GM20000 (cell line): ENCODE data around the gene RNF186.
"Not testable (repeated sequence)": the region's sequence is repeated elsewhere in the genome, so short reads cannot be mapped to it uniquely, and the experiment has no call there.

Experiments
- DNase-seq: peaks from one replicate; pipeline ENCODE4 v3.0.0; 2012; ENCODE audit warnings: low spot score
- TF ChIP-seq, protein P1 (sequence below): IDR thresholded peaks from 2 replicates; pipeline ENCODE4 v1.5.1; 2012; ENCODE audit warnings: mild to moderate bottlenecking, control low read depth; ENCODE audit errors: extremely low read depth, missing control alignments

RNF186 gene

DNA sequence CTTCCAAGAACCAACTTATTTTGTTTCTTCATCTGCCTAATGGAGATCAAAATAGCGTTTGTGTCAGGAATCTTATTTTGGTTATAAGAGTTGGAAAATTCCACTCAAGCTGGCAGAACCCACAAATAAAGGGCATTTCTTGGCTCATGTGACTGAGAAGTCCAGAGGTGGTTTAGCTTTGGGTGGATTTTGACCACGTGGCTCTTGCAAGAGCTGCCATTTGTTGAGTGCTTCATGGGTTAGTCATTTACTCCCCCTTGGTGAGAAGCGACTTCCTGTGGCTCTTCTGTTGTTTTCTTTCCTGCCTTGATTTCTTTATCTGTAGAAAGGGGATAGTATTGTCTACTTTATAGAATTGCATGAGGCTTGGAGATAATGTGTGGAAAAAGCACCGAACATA lies 9.5 kb upstream of the RNF186 start:
- DNase-seq, result no peak
- TF ChIP-seq, protein P1, sequence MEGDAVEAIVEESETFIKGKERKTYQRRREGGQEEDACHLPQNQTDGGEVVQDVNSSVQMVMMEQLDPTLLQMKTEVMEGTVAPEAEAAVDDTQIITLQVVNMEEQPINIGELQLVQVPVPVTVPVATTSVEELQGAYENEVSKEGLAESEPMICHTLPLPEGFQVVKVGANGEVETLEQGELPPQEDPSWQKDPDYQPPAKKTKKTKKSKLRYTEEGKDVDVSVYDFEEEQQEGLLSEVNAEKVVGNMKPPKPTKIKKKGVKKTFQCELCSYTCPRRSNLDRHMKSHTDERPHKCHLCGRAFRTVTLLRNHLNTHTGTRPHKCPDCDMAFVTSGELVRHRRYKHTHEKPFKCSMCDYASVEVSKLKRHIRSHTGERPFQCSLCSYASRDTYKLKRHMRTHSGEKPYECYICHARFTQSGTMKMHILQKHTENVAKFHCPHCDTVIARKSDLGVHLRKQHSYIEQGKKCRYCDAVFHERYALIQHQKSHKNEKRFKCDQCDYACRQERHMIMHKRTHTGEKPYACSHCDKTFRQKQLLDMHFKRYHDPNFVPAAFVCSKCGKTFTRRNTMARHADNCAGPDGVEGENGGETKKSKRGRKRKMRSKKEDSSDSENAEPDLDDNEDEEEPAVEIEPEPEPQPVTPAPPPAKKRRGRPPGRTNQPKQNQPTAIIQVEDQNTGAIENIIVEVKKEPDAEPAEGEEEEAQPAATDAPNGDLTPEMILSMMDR, result no peak

DNA sequence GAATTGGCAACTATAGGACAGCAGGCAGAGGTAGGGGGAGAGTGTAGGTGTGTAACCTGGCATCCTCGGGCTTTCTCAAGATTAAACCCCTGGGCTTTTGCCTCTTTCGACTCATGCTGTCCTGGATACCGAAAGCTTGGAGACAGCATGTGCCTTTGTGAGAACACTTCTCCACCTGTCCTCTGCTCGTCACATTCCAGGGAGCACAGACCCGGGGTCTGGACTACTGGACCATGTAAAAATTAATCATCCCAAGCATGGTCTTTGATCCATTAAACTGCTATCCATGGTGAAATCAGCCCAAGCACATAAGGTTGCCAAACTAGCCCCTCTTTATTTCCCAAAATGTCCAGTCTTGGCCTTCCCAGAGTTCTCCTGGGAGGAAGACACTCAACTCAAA lies 9.0 kb upstream of the RNF186 start:
- TF ChIP-seq, protein P1, result no peak

DNA sequence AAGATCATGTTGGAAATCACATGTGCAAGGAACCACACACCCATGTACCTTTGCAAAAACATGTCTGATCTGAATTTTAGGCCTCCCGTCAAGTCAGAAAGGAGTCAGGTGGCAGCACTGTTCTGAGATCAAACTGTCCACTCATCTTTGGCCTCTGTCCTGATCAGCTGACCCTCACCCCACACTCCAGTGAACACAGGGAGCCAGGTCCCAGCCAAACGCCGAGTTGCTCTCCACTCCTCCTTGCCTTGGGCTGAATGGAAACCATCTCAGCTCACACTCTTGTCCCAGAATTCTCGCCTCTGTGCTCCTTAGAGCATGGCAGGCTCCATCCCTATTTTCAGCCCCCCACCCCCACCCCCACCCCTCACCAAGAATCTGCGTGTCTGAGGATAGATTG lies 4.6 kb upstream of the RNF186 start:
- no peak for DNase-seq
- TF ChIP-seq, protein P1, result no peak

More for the DNA sequence above, 9.0 kb upstream of the RNF186 start:
- no peak for DNase-seq

DNA sequence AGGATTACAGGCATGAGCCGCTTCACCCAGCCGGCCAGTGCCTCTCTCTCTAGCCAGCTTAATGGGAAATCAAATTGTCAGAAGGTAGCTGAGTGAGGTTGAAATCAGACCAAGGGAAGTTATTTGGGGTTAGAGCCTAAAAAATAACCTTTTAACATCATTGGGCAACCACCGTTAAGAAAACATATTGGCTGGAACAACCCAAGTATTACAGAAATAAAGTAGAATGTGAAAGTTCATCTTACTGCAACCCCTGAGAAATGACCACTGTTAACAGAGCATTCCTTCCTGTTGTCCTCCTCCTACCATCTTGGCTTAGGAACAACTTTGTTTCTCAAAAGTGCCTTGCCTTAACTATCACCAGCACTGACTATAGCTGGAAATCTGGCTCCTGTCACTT lies 3.2 kb upstream of the RNF186 start:
- TF ChIP-seq, protein P1, result no peak
- no peak for DNase-seq

DNA sequence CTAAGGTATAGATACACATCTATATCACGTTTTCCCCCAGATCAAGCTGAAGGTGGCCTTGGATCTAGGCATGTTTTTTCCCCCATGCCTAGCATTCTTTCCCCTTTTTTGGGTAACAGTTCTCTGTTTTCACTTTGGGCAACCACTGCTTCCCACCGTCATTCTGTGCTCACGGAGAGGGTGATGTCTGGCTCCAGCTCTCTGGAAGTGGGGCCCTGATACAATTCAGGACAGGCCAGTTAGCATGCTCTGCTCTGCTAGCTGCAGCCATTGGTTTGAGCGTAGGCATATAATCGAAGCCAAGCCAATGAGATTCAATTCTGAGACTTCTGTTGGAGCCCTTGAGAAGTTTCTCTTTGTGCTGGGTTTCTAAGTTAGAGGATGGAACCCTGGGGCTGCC lies 2.1 kb upstream of the RNF186 start:
- DNase-seq, result no peak
- TF ChIP-seq, protein P1, result no peak

DNA sequence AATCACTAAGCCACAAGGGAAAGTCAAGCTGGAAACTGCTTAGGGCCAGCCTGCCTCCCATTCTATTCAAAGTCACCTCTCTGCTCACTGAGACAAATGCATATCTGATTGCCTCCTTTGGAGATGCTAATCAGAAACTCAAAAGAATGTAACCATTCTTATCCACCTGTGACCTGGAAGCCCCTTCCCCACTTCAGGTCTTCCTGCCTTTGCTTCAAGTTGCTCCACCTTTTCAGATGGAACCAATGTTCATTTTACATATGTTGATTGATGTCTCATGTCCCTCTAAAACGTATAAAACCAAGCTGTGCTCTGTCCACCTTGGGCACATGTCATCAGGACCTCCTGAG lies 1.6 kb upstream of the RNF186 start:
- DNase-seq, result not testable (repeated sequence)

DNA sequence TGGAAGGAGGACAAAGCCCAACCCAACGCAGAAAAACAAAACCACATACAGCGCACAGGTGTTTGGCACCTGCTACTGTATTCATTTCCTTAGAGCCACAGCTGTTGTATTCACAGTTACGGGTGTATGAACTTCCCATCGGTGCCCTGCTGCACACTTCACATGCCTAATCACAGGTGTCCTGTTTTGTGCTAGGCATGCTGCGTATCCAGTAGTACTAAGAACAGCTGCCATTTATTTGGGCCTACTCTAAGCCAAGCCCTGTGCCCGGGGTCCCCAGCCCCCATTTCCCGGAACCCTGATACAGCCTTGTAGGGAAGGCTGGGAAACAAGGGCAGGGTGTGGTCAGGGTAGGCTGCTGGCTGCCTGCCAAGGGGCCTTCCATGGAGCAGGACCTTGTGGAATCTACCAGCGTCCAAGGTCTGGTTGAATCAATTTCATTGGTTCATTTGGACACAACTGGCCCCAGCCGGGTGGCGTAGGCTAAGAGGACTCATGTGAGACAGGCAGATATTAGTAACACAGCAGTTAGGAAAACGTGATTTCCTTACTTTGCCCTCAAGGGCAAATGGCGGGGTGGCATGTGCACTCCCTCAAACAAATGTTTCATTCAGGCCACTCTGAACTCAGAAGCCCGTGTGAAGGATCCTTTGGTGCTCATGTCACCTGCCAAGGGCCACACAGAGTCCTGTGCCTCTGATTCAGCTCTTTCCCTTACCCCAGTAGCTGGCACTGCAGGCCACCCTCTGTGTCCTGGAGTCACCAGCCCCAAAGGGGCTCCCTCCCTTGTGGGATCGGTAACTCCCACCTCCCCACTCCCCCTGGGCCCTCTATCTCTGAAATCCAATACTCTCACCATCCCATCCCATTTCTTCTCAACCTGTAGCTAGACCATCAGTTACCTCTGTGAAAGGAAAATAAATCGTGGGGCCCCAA lies 986 bp upstream of the RNF186 start:
- DNase-seq, result no peak
- TF ChIP-seq, protein P1, result no peak

DNA sequence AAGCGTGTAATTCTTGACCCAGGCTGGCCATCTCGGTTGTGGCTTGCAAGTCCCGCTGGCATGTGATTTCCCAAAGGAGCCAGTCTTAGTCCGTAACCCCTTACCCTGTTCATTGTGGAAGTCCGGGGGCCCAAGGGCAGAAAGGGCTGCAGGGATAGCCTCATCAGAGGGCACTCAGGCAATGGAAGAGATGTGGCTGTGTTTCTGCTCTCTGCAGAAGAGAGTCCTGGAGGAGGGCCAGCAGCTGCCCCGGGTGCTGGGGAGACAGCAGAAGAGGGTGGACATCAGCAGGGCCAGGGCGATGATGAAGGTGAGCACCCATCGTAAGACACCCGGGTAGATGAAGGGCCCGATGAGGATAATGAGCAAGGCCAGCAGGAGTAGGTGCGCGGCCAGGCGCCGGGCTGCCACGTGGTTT lies 830 bp downstream of the RNF186 start:
- no peak for DNase-seq

More for the DNA sequence above, 830 bp downstream of the RNF186 start:
- TF ChIP-seq, protein P1, result no peak
